Ishikawa (cell line): ENCODE data around the gene NIM1K.

Experiments used
- CEBPB ChIP-seq: IDR thresholded peaks from 2 replicates; pipeline ENCODE4 v1.6.1; 2012
- CREB1 ChIP-seq: IDR thresholded peaks from 2 replicates; pipeline ENCODE4 v1.6.1; 2012; ENCODE audit warnings: low read depth
- EGR1 ChIP-seq: IDR thresholded peaks from 2 replicates; pipeline ENCODE4 v1.6.1; 2012
- FOXM1 ChIP-seq: IDR thresholded peaks from 2 replicates; pipeline ENCODE4 v1.6.1; 2012; ENCODE audit warnings: low read depth, borderline replicate concordance
- RAD21 ChIP-seq: IDR thresholded peaks from 2 replicates; pipeline ENCODE4 v1.6.1; 2012; ENCODE audit warnings: low read depth
- REST ChIP-seq: IDR thresholded peaks from 2 replicates; pipeline ENCODE4 v1.6.1; 2012; ENCODE audit warnings: low read depth, mild to moderate bottlenecking
- TAF1 ChIP-seq: IDR thresholded peaks from 2 replicates; pipeline ENCODE4 v1.6.1; 2012; ENCODE audit warnings: low read depth, mild to moderate bottlenecking
- TEAD4 ChIP-seq: IDR thresholded peaks from 2 replicates; pipeline ENCODE4 v1.6.1; 2012
- YY1 ChIP-seq: IDR thresholded peaks from 2 replicates; pipeline ENCODE4 v1.6.1; 2012; ENCODE audit warnings: low read depth
- ZBTB7A ChIP-seq: IDR thresholded peaks from 2 replicates; pipeline ENCODE4 v1.6.1; 2012; ENCODE audit warnings: low read depth

DNA sequence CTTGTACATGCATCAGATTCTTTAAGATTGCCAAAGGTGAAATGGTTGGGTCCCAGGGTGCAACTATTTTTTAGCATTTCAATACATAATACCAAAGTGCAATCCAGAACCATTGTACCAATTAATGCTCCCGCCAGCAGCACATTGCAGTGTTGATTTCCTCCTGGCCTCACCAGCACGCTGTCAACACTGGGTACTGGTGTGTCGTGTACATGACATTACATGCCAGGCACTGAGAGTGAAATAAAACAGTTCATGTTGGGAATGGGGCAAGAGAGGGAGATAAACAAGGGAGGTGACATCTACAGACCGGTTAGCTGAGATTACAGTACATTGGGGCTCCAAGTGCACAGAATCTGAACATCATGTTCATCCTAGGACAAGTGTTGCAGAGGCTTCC is 83.4 kb downstream of the NIM1K start:
- TF ChIP-seq TAF1 (no peak), YY1 (no peak), TEAD4 (no peak), RAD21 (no peak), FOXM1 (no peak), CREB1 (no peak), EGR1 (no peak), CEBPB (no peak), REST (no peak), ZBTB7A (no peak)
